SK-N-SH (cell line): ENCODE results near the gene P3H4. TPM values are rescaled to one million over a fixed set of nuclear protein-coding genes. Genes with fewer than 3 reads are reported as not detected.

Experiments used
- CTCF ChIA-PET: fragments of 300-600, 350-600 bp; formaldehyde crosslinking; extraction: SDS; loops from one replicate; lab custom pipeline; 2021; lab: Yijun Ruan, JAX
- POLR2A ChIA-PET: fragments of 350-600 bp; sonication (Branson Sonifier 250); formaldehyde crosslinking; extraction: SDS; loops from one replicate; lab custom pipeline; 2020; ENCODE audit warnings: antibody characterized with exemption, inconsistent platforms; lab: Yijun Ruan, JAX
- DNase-seq: peaks from one replicate; pipeline ENCODE4 v3.0.0; 2012
- H2AFZ ChIP-seq: fragments of 200-600 bp; sonication (generic); 2 replicates; pipeline ENCODE4 v1.8.1; 2016; ENCODE audit warnings: antibody characterized with exemption, mild to moderate bottlenecking, low read depth
- H3F3A ChIP-seq: fragments of 200-600 bp; sonication (generic); replicated peaks from 2 replicates; pipeline ENCODE3; 2016; ENCODE audit warnings: antibody characterized with exemption, mild to moderate bottlenecking; ENCODE audit not compliant: insufficient read depth
- H3K27ac ChIP-seq, 2 experiments: fragments of 200-500 bp in 1 of 2; fragments of 200-600 bp in 1 of 2; sonication (Bioruptor generic) in 1 of 2; sonication (generic), shearing (Covaris generic) in 1 of 2; 2 replicates each; pipeline versions ENCODE4 v1.5.1 to v1.6.1; 2014 to 2016; ENCODE audit warnings: low read depth in 2 of 2, inconsistent platforms in 1 of 2, low read length in 1 of 2, mild to moderate bottlenecking in 1 of 2, mixed read lengths in 1 of 2
- H3K27me3 ChIP-seq: fragments of 200-600 bp; sonication (generic), shearing (Covaris generic); 2 replicates; pipeline ENCODE4 v1.6.1; 2016; ENCODE audit warnings: mixed run types; ENCODE audit not compliant: insufficient read depth
- H3K36me3 ChIP-seq, 2 experiments: fragments of 200-500 bp in 1 of 2; fragments of 200-600 bp in 1 of 2; sonication (Bioruptor generic) in 1 of 2; sonication (generic) in 1 of 2; replicated peaks in 1 of 2; 2 replicates each; pipeline versions ENCODE3 to v1.5.1; 2014 to 2016; ENCODE audit warnings: low read length in 1 of 2, mild to moderate bottlenecking in 1 of 2; ENCODE audit not compliant: insufficient read depth in 2 of 2, control insufficient read depth in 1 of 2
- H3K4me1 ChIP-seq, 2 experiments: fragments of 200-500 bp in 1 of 2; fragments of 200-600 bp in 1 of 2; sonication (Bioruptor generic) in 1 of 2; sonication (generic), shearing (Covaris generic) in 1 of 2; 2 replicates each; pipeline versions ENCODE4 v1.5.1 to v1.6.1; 2014 to 2016; ENCODE audit warnings: low read depth in 1 of 2, low read length in 1 of 2, mixed run types in 1 of 2; ENCODE audit not compliant: insufficient read depth in 2 of 2, control insufficient read depth in 1 of 2
- H3K4me2 ChIP-seq: fragments of 200-600 bp; sonication (generic), shearing (Covaris generic); 2 replicates; pipeline ENCODE4 v1.6.1; 2017; ENCODE audit warnings: mixed run types
- H3K4me3 ChIP-seq, 2 experiments: fragments of 200-500 bp in 1 of 2; fragments of 200-600 bp in 1 of 2; sonication (Bioruptor generic) in 1 of 2; sonication (generic), shearing (Covaris generic) in 1 of 2; 2 replicates each; pipeline versions ENCODE4 v1.5.1 to v1.8.1; 2014 to 2016; ENCODE audit warnings: low read depth in 2 of 2, inconsistent platforms in 1 of 2, low read length in 1 of 2, mild to moderate bottlenecking in 1 of 2, mixed read lengths in 1 of 2, moderate library complexity in 1 of 2
- H3K79me2 ChIP-seq: fragments of 200-600 bp; sonication (generic); 2 replicates; pipeline ENCODE4 v1.8.1; 2017; ENCODE audit warnings: mild to moderate bottlenecking; ENCODE audit not compliant: insufficient read depth
- H3K9ac ChIP-seq: fragments of 200-600 bp; sonication (generic); 2 replicates; pipeline ENCODE4 v1.6.1; 2017; ENCODE audit warnings: mixed run types
- H3K9me2 ChIP-seq: fragments of 200-600 bp; sonication (generic); 2 replicates; pipeline ENCODE4 v1.6.1; 2017; ENCODE audit warnings: mixed run types
- H3K9me3 ChIP-seq: fragments of 200-600 bp; sonication (generic); 2 replicates; pipeline ENCODE4 v1.6.1; 2017; ENCODE audit warnings: mixed run types, mild to moderate bottlenecking, moderate library complexity
- H4K20me1 ChIP-seq: fragments of 200-600 bp; sonication (generic); 2 replicates; pipeline ENCODE4 v1.6.1; 2017; ENCODE audit warnings: mild to moderate bottlenecking, mixed run types; ENCODE audit not compliant: insufficient read depth
- EZH2phosphoT487 ChIP-seq: fragments of 200-600 bp; sonication (generic); IDR thresholded peaks from 2 replicates; pipeline ENCODE4 v1.6.1; 2017; ENCODE audit warnings: low read depth, mixed run types, mild to moderate bottlenecking, antibody characterized with exemption, moderate library complexity, borderline replicate concordance
- FOSL2 ChIP-seq: IDR thresholded peaks from 2 replicates; pipeline ENCODE4 v1.4.0; 2012; ENCODE audit warnings: low read depth, mild to moderate bottlenecking, moderate library complexity, borderline replicate concordance
- GABPA ChIP-seq: IDR thresholded peaks from 2 replicates; pipeline ENCODE4 v1.4.0; 2012; ENCODE audit warnings: low read depth, mild to moderate bottlenecking
- GATA2 ChIP-seq: sonication (generic); formaldehyde crosslinking; IDR thresholded peaks from 2 replicates; pipeline ENCODE4 v1.5.0; 2020; ENCODE audit warnings: mild to moderate bottlenecking, missing genetic modification reagents
- JUND ChIP-seq: IDR thresholded peaks from 2 replicates; pipeline ENCODE4 v1.4.0; 2012
- MXI1 ChIP-seq: IDR thresholded peaks from 2 replicates; pipeline ENCODE4 v1.6.1; 2012; ENCODE audit warnings: mild to moderate bottlenecking, low read depth, low read length, improper control_type of control experiment
- NRF1 ChIP-seq: IDR thresholded peaks from 2 replicates; pipeline ENCODE4 v1.6.1; 2012; ENCODE audit warnings: low read depth, mild to moderate bottlenecking, low read length
- TCF12 ChIP-seq: IDR thresholded peaks from 2 replicates; pipeline ENCODE4 v1.4.0; 2012
- WGBS: methylation state at CpG from one replicate; pipeline ENCODE4 v1.1.6; 2017; ENCODE audit warnings: low lambda C conversion rate; 5-methylcytosine and 5-hydroxymethylcytosine counted together
- polyA plus RNA-seq, 3 experiments: library from polyadenylated mRNA; depleted of rRNA; stranded (reverse); fragments of >200 nt; gene quantifications; 2 replicates each; pipeline ENCODE4 v1.2.3, GENCODE V29; 2012
- TF ChIP-seq, protein P1 (sequence below): IDR thresholded peaks from 2 replicates; pipeline ENCODE4 v1.4.0; 2012; ENCODE audit warnings: low read depth, borderline replicate concordance
- TF ChIP-seq, protein P2 (sequence below): IDR thresholded peaks from 2 replicates; pipeline ENCODE4 v1.4.0; 2012; ENCODE audit warnings: low read depth
- TF ChIP-seq, protein P3 (sequence below): IDR thresholded peaks from 2 replicates; pipeline ENCODE4; 2012
- TF ChIP-seq, protein P4 (sequence below): IDR thresholded peaks from 2 replicates; pipeline ENCODE4 v1.4.0; 2012; ENCODE audit warnings: low read depth, borderline replicate concordance
- TF ChIP-seq, protein P5 (sequence below): fragments of 150-350 bp; IDR thresholded peaks from 2 replicates; pipeline ENCODE4 v1.6.1; 2016; ENCODE audit warnings: mild to moderate bottlenecking, low read depth, low read length

P3H4 gene
- polyA plus RNA-seq, 1 of the 3 experiments (the other 2 are of a cell fraction): 88.3 TPM

DNA sequence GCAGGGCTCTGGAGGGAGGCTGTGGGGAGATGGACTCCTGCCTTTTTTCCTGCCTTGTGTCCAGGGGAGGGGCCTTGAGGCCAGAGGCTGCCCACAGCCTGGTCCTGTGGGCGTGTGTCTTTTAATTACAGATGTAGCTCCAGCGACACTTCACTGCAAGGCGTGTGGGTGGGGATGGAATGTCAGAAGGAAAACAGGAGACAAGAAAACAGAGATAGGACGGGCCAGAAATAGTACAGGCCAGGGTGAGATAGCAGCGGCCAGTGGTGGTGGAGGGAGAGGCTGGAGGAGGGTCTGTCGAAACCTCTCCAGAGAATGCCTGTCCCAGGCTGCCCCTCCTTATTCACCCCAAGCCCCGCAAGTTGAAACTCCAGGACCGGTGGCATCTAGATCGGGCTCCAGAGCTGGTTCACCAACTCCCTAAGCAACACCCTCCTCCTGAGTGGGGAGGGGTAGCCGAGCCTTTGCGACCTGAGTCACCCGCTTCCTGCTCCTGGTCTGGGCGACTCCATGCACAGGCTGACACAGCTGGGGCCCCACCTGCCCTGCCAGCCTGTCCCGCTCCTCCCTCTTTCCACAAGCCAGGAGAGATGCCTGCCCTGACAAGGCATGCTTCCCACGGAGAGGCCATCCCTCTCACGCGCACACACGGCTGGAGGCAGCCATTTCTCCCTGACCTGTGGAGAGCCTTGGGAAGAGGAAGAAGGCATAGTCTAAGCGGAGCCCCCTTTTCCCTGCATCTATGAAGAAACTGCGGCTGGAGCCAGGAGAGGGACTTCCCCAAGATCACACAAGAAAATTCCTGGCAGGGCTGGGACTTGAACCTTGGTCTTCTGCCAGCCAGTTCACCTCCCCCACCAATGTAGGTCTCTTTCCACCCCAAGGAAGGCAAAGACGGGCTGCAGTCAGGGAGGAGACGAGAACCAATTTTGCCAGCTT, 18.6 kb downstream of the P3H4 start:
- no peaks in the 10 kb centered on the region for H3K27me3 ChIP-seq
- H3K36me3 ChIP-seq: no peaks in the 10 kb centered on the region
- no peaks in the 10 kb centered on the region for H3K9me3 ChIP-seq
- H3K9ac ChIP-seq: no peak overlapping the region
- no peak overlapping the region for H3K4me3 ChIP-seq
- ChIA-PET CTCF (interaction anchor here (1.0 to 20.2 kb wide), 4 partner anchors 9 to 56 kb away, joined by 3 to 405 read pairs (median 10); partner anchors contain the start of genes HAP1 and P3H4), POLR2A (no interaction called here)
- H4K20me1 ChIP-seq: no peaks in the 10 kb centered on the region
- WGBS: 48% methylated on average over 20 of the region's 22 CpGs
- peaks cover 11 to 12% of the 10 kb centered on the region in 2 experiments; a peak in 3 of 4 replicates for H3K4me1 ChIP-seq
- no peak overlapping the region for H3K27ac ChIP-seq
- no peaks in the 10 kb centered on the region for H3K79me2 ChIP-seq
- peak overlapping the region; percentile 37 for H3K4me2 ChIP-seq
- no peaks in the 10 kb centered on the region for H3K9me2 ChIP-seq
- no peaks in the 10 kb centered on the region for H3F3A ChIP-seq
- peak overlapping the region; percentile 85 for H2AFZ ChIP-seq
- peak; percentile 19 for DNase-seq
- TF ChIP-seq, protein P1, sequence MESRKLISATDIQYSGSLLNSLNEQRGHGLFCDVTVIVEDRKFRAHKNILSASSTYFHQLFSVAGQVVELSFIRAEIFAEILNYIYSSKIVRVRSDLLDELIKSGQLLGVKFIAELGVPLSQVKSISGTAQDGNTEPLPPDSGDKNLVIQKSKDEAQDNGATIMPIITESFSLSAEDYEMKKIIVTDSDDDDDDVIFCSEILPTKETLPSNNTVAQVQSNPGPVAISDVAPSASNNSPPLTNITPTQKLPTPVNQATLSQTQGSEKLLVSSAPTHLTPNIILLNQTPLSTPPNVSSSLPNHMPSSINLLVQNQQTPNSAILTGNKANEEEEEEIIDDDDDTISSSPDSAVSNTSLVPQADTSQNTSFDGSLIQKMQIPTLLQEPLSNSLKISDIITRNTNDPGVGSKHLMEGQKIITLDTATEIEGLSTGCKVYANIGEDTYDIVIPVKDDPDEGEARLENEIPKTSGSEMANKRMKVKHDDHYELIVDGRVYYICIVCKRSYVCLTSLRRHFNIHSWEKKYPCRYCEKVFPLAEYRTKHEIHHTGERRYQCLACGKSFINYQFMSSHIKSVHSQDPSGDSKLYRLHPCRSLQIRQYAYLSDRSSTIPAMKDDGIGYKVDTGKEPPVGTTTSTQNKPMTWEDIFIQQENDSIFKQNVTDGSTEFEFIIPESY: no peak
- TF ChIP-seq TCF12 (no peak), GABPA (no peak), NRF1 (no peak), EZH2phosphoT487 (no peak), JUND (no peak), FOSL2 (no peak), GATA2 (no peak), MXI1 (no peak)
- TF ChIP-seq, protein P2, sequence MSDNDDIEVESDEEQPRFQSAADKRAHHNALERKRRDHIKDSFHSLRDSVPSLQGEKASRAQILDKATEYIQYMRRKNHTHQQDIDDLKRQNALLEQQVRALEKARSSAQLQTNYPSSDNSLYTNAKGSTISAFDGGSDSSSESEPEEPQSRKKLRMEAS: no peak
- TF ChIP-seq, protein P3, sequence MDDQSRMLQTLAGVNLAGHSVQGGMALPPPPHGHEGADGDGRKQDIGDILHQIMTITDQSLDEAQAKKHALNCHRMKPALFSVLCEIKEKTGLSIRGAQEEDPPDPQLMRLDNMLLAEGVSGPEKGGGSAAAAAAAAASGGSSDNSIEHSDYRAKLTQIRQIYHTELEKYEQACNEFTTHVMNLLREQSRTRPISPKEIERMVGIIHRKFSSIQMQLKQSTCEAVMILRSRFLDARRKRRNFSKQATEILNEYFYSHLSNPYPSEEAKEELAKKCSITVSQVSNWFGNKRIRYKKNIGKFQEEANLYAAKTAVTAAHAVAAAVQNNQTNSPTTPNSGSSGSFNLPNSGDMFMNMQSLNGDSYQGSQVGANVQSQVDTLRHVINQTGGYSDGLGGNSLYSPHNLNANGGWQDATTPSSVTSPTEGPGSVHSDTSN: no peak
- TF ChIP-seq, protein P4, sequence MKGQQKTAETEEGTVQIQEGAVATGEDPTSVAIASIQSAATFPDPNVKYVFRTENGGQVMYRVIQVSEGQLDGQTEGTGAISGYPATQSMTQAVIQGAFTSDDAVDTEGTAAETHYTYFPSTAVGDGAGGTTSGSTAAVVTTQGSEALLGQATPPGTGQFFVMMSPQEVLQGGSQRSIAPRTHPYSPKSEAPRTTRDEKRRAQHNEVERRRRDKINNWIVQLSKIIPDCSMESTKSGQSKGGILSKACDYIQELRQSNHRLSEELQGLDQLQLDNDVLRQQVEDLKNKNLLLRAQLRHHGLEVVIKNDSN: no peak
- TF ChIP-seq, protein P5, sequence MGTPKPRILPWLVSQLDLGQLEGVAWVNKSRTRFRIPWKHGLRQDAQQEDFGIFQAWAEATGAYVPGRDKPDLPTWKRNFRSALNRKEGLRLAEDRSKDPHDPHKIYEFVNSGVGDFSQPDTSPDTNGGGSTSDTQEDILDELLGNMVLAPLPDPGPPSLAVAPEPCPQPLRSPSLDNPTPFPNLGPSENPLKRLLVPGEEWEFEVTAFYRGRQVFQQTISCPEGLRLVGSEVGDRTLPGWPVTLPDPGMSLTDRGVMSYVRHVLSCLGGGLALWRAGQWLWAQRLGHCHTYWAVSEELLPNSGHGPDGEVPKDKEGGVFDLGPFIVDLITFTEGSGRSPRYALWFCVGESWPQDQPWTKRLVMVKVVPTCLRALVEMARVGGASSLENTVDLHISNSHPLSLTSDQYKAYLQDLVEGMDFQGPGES: no peak
- TF ChIP-seq, all 33 proteins: peak for 0
